GM12878 (cell line): Measurements from ENCODE around the gene CHID1. TPM values are rescaled to one million over a fixed set of nuclear protein-coding genes. Genes with fewer than 3 reads are reported as not detected.
A peak's percentile ranks its signal among the peaks of the same experiment; 100 is the strongest.

Experiments used
- ATAC-seq: fragments of 200-7000 bp; cut with Tn5 transposase; 3 replicates; pipeline ENCODE4 v1.9.1; 2020; ENCODE audit warnings: mild to moderate bottlenecking, moderate library complexity
- BruUV-seq: library from RNA; stranded (reverse); fragments of 400-500 nt; replicated peaks from 2 replicates; lab custom pipeline; 2021; lab: Mats Ljungman, UMichigan
- CTCF ChIA-PET: fragments of 300-600 bp; sonication (Branson Sonifier 250); formaldehyde crosslinking; extraction: SDS; loops from one replicate; lab custom pipeline; 2021; ENCODE audit warnings: inconsistent platforms; lab: Yijun Ruan, JAX
- POLR2A ChIA-PET: fragments of 350-600 bp; formaldehyde crosslinking; extraction: SDS; loops from one replicate; lab custom pipeline; 2021; ENCODE audit warnings: inconsistent platforms; lab: Charles Lee
- RAD21 ChIA-PET: fragments of 300-600 bp; sonication (Branson Sonifier 250); formaldehyde crosslinking; loops from one replicate; lab custom pipeline; 2023; ENCODE audit warnings: antibody characterized with exemption; ENCODE audit not compliant: unreplicated experiment; lab: Charles Lee
- SMC1A ChIA-PET: fragments of 300-600 bp; sonication (Branson Sonifier 250); formaldehyde crosslinking; loops from one replicate; lab custom pipeline; 2023; ENCODE audit not compliant: unreplicated experiment, uncharacterized antibody; lab: Charles Lee
- DNase-seq: peaks from one replicate; pipeline ENCODE4 v3.0.0-alpha.2; 2011; ENCODE audit warnings: low read depth, low spot score
- FAIRE-seq: peaks from 3 replicates; lab custom pipeline; 2011; peaks lifted over from hg19 to GRCh38; lab: Jason Lieb, UNC
- H2AFZ ChIP-seq: 2 replicates; pipeline ENCODE4 v1.6.0; 2011; ENCODE audit warnings: low read depth, low read length, control low read depth; ENCODE audit not compliant: control insufficient read depth
- H3K27ac ChIP-seq: 2 replicates; pipeline ENCODE4 v1.5.1; 2011; ENCODE audit warnings: control low read depth; ENCODE audit not compliant: control insufficient read depth, insufficient read depth
- H3K27me3 ChIP-seq, 2 experiments: replicated peaks in 1 of 2; 2 replicates each; pipeline versions ENCODE4 v1.6.0 to v1.6.1; 2011; ENCODE audit warnings: low read length in 1 of 2; ENCODE audit not compliant: control insufficient read depth in 2 of 2, insufficient read depth in 2 of 2
- H3K36me3 ChIP-seq, 2 experiments: 2 replicates each; pipeline ENCODE4 v1.5.1; 2011; ENCODE audit warnings: low read length in 1 of 2; ENCODE audit not compliant: control insufficient read depth in 2 of 2, insufficient read depth in 2 of 2
- H3K4me1 ChIP-seq: 2 replicates; pipeline ENCODE4 v1.6.1; 2011; ENCODE audit warnings: mild to moderate bottlenecking, low read length, moderate library complexity, mixed read lengths; ENCODE audit not compliant: control insufficient read depth, insufficient read depth
- H3K4me2 ChIP-seq: 2 replicates; pipeline ENCODE4 v1.6.0; 2011; ENCODE audit warnings: control low read depth; ENCODE audit not compliant: control insufficient read depth, insufficient read depth
- H3K4me3 ChIP-seq: fragments of 200-600 bp; sonication (generic); 2 replicates; pipeline ENCODE4 v1.5.1; 2016
- H3K79me2 ChIP-seq: 2 replicates; pipeline ENCODE4 v1.6.0; 2011; ENCODE audit warnings: low read length; ENCODE audit not compliant: control insufficient read depth, insufficient read depth
- H3K9ac ChIP-seq: 2 replicates; pipeline ENCODE4 v1.8.0; 2011; ENCODE audit warnings: low read length, control low read depth, mixed read lengths; ENCODE audit not compliant: control insufficient read depth, insufficient read depth
- H3K9me3 ChIP-seq: replicated peaks from 3 replicates; pipeline ENCODE4 v1.5.1; 2011; ENCODE audit warnings: mild to moderate bottlenecking, low read length; ENCODE audit not compliant: control insufficient read depth, insufficient read depth
- H4K20me1 ChIP-seq: 2 replicates; pipeline ENCODE4 v1.6.0; 2011; ENCODE audit not compliant: control insufficient read depth, insufficient read depth
- ETV6 ChIP-seq, 2 experiments: fragments of 450-650 bp in 1 of 2; IDR thresholded peaks in 1 of 2; conservative IDR thresholded peaks in 1 of 2; 2 replicates each; pipeline ENCODE4 v1.6.1; 2014; ENCODE audit warnings: antibody characterized with exemption in 1 of 2, borderline replicate concordance in 1 of 2, low read depth in 1 of 2, mild to moderate bottlenecking in 1 of 2, moderate library complexity in 1 of 2
- GATAD2B ChIP-seq: fragments of 450-650 bp; conservative IDR thresholded peaks from 2 replicates; pipeline ENCODE4 v1.6.1; 2017; ENCODE audit warnings: low read depth, mild to moderate bottlenecking, moderate library complexity
- RAD21 ChIP-seq: IDR thresholded peaks from 2 replicates; pipeline ENCODE4 v1.6.1; 2011; ENCODE audit warnings: mild to moderate bottlenecking, low read depth, low read length, moderate library complexity; ENCODE audit not compliant: insufficient read depth
- SMC3 ChIP-seq: IDR thresholded peaks from 2 replicates; pipeline ENCODE4 v1.6.1; 2011; ENCODE audit warnings: low read length, improper control_type of control experiment, borderline replicate concordance
- WRNIP1 ChIP-seq: IDR thresholded peaks from 2 replicates; pipeline ENCODE4 v1.6.1; 2011; ENCODE audit warnings: low read depth, low read length, improper control_type of control experiment, borderline replicate concordance
- YY1 ChIP-seq: IDR thresholded peaks from 2 replicates; pipeline ENCODE4 v1.6.1; 2011; ENCODE audit warnings: low read depth, mild to moderate bottlenecking, low read length
- WGBS: methylation state at CpG from one replicate; pipeline ENCODE4 v1.1.6; 2016; ENCODE audit warnings: low lambda C conversion rate; ENCODE audit not compliant: insufficient replicate concordance, insufficient coverage; ENCODE audit errors: missing lambda C conversion rate; 5-methylcytosine and 5-hydroxymethylcytosine counted together
- in situ Hi-C: fragments of 300-500 bp; cut with MboI; formaldehyde crosslinking; loops from 9 replicates; pipeline ENCODE4 v1.14.3; 2018; ENCODE audit warnings: mixed read lengths
- intact Hi-C: fragments of 100-400 bp; cut with micrococcal nuclease; formaldehyde crosslinking; loops from one replicate; pipeline ENCODE4 v1.14.2; 2022; ENCODE audit not compliant: unreplicated experiment
- polyA plus RNA-seq, 11 experiments: library from polyadenylated mRNA; depleted of rRNA in 4 of 11; unstranded in 6 of 11; stranded (reverse) in 5 of 11; fragments of >200 nt; fragmentation: Nextera tagmentation in 4 of 11; fragmentation: Illumina TruSeq in 1 of 11; extraction: Ambion mirVana in 4 of 11; extraction: Trizol in 1 of 11; gene quantifications; 1 replicate in 1 of 11; 2 replicates in 10 of 11; pipeline versions ENCODE4 v1.2.1 to v1.2.3, GENCODE V29; 2011 to 2016; ENCODE audit warnings: inconsistent platforms in 2 of 11, missing spikeins in 2 of 11, low read depth in 1 of 11
- total RNA-seq, 4 experiments: library from RNA; depleted of rRNA in 3 of 4; stranded (reverse); fragments of >200 nt in 3 of 4; fragmentation: Illumina TruSeq in 1 of 4; extraction: Trizol in 1 of 4; gene quantifications; 2 replicates each; pipeline versions ENCODE4 v1.2.1 to v1.2.3, GENCODE V29; 2013 to 2021
- TF ChIP-seq, protein P1 (sequence below), 3 experiments: IDR thresholded peaks in 2 of 3; conservative IDR thresholded peaks in 1 of 3; 2 replicates each; pipeline ENCODE4 v1.5.1; 2011; ENCODE audit warnings: low read depth in 3 of 3, low read length in 3 of 3, mild to moderate bottlenecking in 3 of 3, control low read depth in 2 of 3, moderate library complexity in 2 of 3, inconsistent platforms in 1 of 3, mixed read lengths in 1 of 3; ENCODE audit not compliant: control insufficient read depth in 2 of 3, insufficient read depth in 1 of 3; ENCODE audit errors: extremely low read depth in 1 of 3

Gene CHID1
- total and polyA plus RNA-seq, 10 of the 15 experiments (the other 5 are each of a cell fraction or from before 2014, with no cell fraction given) = 4.8 to 75.2 (median 30.1) TPM

DNA sequence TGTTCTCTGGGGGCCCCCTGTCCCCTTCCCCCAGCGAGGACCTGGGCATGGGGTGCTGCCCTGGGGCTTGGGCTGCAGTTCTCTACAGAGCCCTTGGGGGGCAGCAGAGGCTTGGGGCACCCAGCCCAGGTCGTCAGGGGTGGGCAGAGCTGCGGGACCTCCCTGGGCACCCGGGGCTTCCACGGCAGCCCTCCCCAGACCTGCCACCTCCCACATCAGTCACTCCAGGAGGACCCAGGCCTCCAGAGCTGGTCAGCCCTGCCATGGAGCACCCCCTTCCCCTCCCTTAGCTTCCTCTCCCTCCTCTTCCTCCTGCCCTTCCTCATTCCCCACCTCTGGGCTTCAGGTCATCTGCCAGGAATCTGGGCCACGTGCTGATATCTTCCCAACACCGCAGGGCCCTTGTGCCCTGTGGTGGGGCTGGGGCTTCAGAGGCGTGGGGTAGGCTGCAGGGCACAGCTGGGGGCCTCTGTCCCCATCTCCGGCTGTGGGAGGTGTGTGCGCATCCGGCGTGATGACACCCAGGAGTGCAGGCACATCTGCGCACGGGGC, 62.2 kb downstream of the CHID1 start:
- WGBS = 11% methylated on average over 14 of the region's 14 CpGs
- no peaks in the 10 kb centered on the region for H4K20me1 ChIP-seq
- SMC1A ChIA-PET = no interaction called here
- no peaks in the 10 kb centered on the region for H3K9me3 ChIP-seq
- no peak overlapping the region for H3K27ac ChIP-seq
- RAD21 ChIA-PET = interaction anchor here (0.8 to 1.1 kb wide), 2 partner anchors 202 to 203 kb away, joined by 3 read pairs; no protein-coding TSS in a partner anchor
- H3K36me3 ChIP-seq = no peaks in the 10 kb centered on the region
- TF ChIP-seq RAD21 (peak; percentile 87), ETV6 (conservative IDR thresholded peaks at IDR 0.05 in 1 of 2, IDR thresholded peaks at IDR 0.05 in 1 of 2; ENCODE audit: borderline replicate concordance in 1 of 2, low read depth in 1 of 2) (no peak), YY1 (peak; percentile 21; the same call in 1 of the 2 replicates), WRNIP1 (no peak), GATAD2B (peak; percentile 40; the same call in 1 of the 2 replicates), SMC3 (peak; percentile 59)
- TF ChIP-seq, protein P1, sequence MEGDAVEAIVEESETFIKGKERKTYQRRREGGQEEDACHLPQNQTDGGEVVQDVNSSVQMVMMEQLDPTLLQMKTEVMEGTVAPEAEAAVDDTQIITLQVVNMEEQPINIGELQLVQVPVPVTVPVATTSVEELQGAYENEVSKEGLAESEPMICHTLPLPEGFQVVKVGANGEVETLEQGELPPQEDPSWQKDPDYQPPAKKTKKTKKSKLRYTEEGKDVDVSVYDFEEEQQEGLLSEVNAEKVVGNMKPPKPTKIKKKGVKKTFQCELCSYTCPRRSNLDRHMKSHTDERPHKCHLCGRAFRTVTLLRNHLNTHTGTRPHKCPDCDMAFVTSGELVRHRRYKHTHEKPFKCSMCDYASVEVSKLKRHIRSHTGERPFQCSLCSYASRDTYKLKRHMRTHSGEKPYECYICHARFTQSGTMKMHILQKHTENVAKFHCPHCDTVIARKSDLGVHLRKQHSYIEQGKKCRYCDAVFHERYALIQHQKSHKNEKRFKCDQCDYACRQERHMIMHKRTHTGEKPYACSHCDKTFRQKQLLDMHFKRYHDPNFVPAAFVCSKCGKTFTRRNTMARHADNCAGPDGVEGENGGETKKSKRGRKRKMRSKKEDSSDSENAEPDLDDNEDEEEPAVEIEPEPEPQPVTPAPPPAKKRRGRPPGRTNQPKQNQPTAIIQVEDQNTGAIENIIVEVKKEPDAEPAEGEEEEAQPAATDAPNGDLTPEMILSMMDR (IDR thresholded peaks at IDR 0.05 in 2 of 3, conservative IDR thresholded peaks at IDR 0.05 in 1 of 3; ENCODE audit: control insufficient read depth in 2 of 3, extremely low read depth in 1 of 3, insufficient read depth in 1 of 3, low read depth in 3 of 3, low read length in 3 of 3) = peak; percentile 80 to 98 (median 86)
- H3K4me3 ChIP-seq = no peak overlapping the region
- FAIRE-seq (no peak), DNase-seq (no peak), ATAC-seq (peak; percentile 72)
- H2AFZ ChIP-seq = no peak overlapping the region
- no peak overlapping the region for H3K4me2 ChIP-seq
- H3K79me2 ChIP-seq = no peaks in the 10 kb centered on the region
- no TSS peak for BruUV-seq
- POLR2A ChIA-PET = no interaction called here
- H3K9ac ChIP-seq = no peak overlapping the region
- peaks cover 8% of the 10 kb centered on the region for H3K4me1 ChIP-seq
- intact Hi-C loops (loop anchor here (1.0 kb wide), 1 partner anchor 203 kb away; no protein-coding TSS in a partner anchor), in situ Hi-C loops (loop anchor here (10.0 kb wide), 2 partner anchors 206 to 1006 kb away; partner anchors contain the start of gene LSP1)
- no peaks in the 10 kb centered on the region; a peak in 1 of 4 replicates for H3K27me3 ChIP-seq
- CTCF ChIA-PET = interaction anchor here (0.6 to 3.4 kb wide), 7 partner anchors 18 to 205 kb away, joined by 3 to 23 read pairs (median 3); no protein-coding TSS in a partner anchor
